NCI-H1694 treated with DMSO at 0.1 percent for 48 hours (cell line): Measurements from ENCODE around the gene ANXA5.
"Not testable (repeated sequence)": the region's sequence is repeated elsewhere in the genome, so short reads cannot be mapped to it uniquely, and the experiment has no call there.

ENCODE experiments used
- DNase-seq: peaks from one replicate; lab custom pipeline; 2025; lab: John Stamatoyannopoulos, UW

Gene ANXA5

GRCh38 chr4:121679267-121679666, 17.5 kb downstream of the ANXA5 start:
- no peak for DNase-seq

DNA sequence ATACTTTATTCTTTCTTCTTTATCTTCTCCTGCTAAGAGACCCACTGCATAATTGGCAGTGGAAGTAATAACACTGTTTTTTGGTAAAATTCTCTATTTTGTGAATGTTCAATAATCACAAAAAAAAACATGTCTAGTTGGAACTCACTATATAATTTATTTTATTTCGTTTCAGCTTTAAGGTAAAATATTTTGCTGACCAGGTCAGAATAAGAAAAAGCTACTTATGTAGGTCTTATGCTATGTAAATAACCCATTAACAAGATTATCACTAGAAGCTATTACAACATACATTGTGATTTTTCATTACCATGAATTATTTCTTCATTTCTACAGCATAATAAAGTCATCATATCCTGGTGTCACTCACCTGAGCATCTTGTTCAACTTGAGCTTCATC, 19.3 kb downstream of the ANXA5 start:
- no peak for DNase-seq

GRCh38 chr4:121676345-121677075, 20.3 kb downstream of the ANXA5 start:
- DNase-seq = no peak

- no peak for DNase-seq
These were observed 21.1 kb downstream of the ANXA5 start for GRCh38 chr4:121675715-121676114.

DNA sequence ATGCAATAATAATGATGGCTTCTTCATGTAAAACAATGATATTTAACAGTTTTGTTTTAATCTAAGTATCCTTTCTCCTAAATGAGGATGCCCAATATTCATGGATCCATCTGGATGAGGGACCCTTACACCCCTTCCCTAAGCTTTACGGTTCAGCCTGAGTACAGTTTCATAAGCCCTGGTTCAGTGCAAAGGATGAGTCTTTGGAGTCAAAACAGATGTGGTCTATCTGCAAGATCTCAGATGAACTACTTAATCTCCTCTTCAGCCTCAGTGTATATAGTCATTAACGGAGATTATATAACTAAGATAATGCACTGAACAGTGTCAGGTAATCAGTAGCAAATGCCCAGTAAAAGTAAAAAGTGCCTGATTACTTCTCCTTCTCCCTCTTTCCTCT, 22.1 kb downstream of the ANXA5 start:
- DNase-seq = no peak

DNA sequence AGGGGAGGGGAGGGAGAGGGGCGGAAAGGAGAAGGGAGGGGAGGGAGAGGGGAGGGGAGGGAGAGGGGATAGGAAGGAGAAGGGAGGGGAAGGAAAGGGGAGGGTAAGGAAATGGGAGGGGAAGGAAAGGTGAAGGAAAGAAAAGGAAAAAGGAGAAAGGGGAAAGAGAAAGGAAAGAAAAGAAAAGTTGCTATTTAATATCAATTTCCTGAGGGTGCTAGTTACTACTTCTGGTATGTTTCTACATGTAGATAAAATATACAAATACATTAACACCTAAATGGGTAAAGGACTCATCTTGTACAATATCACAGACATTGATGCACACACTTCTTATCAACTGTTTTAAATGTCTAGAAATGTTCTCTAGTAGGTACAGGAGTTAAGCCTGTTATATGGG, 22.6 kb downstream of the ANXA5 start:
- no peak for DNase-seq

GRCh38 chr4:121669163-121669550, 27.6 kb downstream of the ANXA5 start:
- no peak for DNase-seq

DNA sequence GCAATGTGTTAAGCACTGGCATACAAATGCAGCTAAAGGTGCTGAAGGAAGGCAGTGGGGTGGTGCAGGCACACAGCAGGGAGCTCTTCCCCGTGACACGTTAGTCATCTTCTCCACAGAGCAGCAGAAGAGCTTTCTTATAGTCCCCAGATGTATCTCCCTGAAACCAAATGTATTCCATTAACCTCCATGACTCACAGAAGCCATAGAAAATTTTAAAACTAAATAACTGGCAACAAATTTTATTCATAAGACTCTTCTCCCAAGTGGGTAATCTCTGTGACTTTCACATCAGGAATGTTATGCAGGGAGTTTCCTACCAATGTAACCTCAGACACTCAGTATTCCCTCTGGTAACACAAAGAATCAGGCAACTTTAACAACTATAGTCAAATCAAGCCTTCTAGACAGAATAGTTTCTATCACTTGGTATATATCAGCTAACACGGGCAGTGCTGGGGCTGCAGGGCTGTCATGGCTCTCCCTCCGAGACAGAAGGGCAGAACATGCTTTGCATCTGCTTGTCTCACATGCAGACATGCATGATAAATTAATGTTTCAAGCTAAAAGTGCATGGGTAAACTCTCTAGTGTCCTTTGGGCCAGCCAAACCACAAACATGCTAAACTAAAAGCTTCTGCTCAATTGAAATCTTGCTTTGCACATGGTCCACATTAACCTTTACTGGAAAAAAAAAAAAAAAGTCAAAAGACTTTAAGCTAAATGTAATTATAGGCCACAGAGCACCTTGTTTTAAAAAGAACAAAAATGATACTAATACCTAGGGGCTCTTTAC, 28.2 kb downstream of the ANXA5 start:
- no peak for DNase-seq

- no peak for DNase-seq
These were observed 30.6 kb downstream of the ANXA5 start for GRCh38 chr4:121666091-121666679.

DNA sequence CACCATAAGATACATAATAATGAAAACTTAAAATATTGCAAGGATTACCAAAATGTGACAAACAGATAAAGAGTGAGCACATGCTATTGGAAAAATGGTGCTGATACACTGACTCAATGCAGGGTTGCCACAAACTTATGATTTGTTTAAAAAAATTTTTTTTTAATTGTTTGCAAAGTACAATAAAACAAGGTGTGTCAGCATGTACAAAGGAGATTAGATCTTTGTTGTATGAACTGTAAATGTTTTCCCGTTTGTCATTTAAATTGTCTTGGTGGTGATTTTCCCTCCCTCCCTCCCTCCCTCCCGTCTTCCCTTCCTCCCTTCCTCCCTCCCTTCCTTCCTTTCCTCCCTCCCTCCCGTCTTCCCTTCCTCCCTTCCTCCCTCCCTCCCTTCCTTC, 31.4 kb downstream of the ANXA5 start:
- DNase-seq = no peak

DNA sequence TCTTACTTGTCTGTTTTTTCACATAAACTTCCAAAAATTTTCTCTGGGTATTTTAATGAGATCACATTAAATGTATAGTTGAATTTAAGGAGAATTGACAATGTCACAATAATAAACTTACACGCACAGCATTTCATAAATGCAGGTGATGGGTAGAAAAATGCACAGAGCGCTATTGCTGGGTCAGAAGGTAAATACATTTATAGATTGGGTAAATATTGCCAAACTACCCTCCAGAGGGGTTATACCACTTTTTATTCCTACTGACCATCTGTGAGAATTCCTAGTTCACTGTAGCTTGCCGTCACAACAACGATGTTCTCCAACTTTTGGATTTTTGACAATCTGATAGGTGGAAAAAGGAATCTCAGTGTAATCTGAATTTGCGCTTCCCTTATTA, 34.6 kb downstream of the ANXA5 start:
- no peak for DNase-seq

DNA sequence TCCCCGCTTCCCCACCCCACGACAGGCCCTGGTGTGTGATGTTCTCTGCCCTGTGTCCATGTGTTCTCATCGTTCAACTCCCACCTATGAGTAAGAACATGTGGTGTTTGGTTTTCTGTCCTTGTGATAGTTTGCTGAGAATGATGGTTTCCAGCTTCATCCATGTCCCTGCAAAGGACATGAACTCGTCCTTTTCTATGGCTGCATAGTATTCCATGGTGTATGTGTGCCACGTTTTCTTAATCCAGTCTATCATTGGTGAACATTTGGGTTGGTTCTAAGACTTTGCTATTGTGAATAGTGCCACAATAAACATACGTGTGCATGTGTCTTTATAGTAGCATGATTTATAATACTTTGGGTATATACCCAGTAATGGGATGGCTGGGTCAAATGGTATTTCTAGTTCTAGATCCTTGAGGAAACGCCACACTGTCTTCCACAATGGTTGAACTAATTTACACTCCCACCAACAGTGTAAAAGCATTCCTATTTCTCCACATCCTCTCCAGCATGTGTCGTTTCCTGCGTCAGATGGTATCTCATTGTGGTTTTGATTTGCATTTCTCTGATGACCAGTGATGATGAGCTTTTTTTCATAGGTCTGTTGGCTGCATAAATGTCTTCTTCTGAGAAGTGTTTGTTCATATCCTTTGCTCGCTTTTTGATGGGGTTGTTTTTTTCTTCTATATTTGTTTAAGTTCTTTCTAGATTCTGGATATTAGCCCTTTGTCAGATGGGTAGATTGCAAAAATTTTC, 36.4 kb downstream of the ANXA5 start:
- not testable (repeated sequence) for DNase-seq

DNA sequence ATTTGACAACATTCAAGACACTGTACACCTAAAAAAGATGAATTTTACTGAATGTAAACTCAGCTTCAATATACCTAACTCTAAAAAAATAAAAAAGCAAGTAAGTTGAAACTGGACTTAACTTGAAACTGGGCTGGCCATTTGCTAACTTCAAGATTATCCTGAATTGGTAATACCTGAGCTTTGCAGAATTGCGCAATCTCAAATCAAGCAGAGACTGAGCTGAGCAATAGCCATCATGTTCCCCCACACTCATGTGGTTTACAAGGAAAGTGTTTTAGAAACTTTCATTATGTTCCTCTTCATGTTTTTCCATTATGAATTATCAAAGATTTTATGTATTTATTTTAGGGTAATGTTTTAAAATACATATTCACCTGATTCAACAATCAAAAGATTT, 38.7 kb downstream of the ANXA5 start:
- DNase-seq = no peak

- DNase-seq = peak; percentile 7
These were observed 40.5 kb downstream of the ANXA5 start for GRCh38 chr4:121656269-121656641.

GRCh38 chr4:121655320-121656268, 41.2 kb downstream of the ANXA5 start:
- DNase-seq = no peak

- no peak for DNase-seq
These were observed 42.0 kb downstream of the ANXA5 start for GRCh38 chr4:121654738-121655137.

DNA sequence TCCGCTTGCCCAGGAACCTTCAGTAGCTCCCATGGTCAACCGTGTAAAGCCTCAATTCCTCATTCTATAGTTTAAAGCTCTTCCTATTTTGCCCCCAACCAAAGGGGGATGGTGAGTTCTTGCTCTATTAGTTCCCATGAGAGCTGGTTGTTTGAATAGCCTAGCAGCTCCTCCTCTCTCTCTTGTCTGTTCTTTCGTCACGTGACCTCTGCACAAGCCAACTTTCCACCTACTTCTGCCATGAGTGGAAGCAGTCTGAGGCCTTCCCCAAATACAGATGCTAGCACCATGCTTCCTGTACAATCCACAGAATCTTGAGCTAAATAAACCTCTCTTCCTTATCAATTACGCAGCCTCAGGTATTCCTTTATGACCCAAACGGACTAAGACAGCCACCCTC, 42.8 kb downstream of the ANXA5 start:
- DNase-seq = no peak

DNA sequence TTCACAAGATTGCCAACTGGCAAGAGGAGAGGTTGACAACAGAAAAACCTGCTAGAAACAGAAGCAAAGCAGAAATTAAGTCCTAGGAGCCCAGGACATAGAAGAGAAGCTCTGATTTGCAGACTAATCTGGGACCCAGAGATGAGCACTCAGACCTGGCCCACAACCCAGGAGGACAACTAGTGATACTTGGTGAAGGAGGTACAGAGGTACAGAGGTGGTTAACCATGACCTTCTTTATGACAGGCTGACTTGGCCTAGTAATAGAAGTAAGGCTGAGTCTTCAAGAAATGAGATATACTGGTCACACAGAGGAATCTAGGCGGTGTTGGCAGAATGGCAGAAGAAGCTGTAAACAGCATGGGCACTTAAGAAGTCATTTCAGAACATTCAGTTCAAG, 43.6 kb downstream of the ANXA5 start:
- DNase-seq = no peak

GRCh38 chr4:121651597-121651996, 45.2 kb downstream of the ANXA5 start:
- no peak for DNase-seq

DNA sequence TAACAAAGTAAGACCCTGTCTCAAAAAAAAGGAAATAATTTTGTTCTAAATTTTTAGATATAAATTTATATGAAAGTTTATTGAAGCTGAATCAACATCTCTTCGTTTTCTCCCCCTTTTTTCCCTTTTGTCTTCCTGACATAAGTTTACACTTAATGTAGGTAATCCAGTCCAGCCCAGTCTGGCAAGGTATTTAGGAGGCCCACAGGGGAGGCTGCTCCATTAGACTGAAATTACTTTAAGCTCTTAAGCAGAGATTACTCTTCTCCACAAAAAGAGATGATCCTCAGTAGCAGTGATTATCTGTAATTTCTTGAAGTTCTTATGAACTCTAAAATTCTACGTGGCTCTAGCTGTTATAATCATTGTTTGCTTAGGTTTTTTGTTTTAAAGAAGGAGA, 46.0 kb downstream of the ANXA5 start:
- no peak for DNase-seq

- no peak for DNase-seq
These were observed 48.3 kb downstream of the ANXA5 start for GRCh38 chr4:121648516-121648915.
